Neural cell (in vitro differentiated cells): ENCODE measurements around the gene TMEM190.

ENCODE experiments used
- CTCF ChIP-seq: fragments of 450-650 bp; IDR thresholded peaks from 2 replicates; pipeline ENCODE4 v1.5.1; 2014; ENCODE audit warnings: antibody characterized with exemption, mild to moderate bottlenecking, moderate library complexity; ENCODE audit not compliant: poor library complexity, severe bottlenecking
- EP300 ChIP-seq: fragments of 450-650 bp; conservative IDR thresholded peaks from 2 replicates; pipeline ENCODE4 v1.6.1; 2014; ENCODE audit warnings: antibody characterized with exemption, mild to moderate bottlenecking, moderate library complexity; ENCODE audit not compliant: poor library complexity, severe bottlenecking
- POLR2AphosphoS5 ChIP-seq: IDR thresholded peaks from 2 replicates; pipeline ENCODE4 v1.6.1; 2012
- TF ChIP-seq, protein P1 (sequence below): IDR thresholded peaks from 2 replicates; pipeline ENCODE4 v1.6.1; 2012; ENCODE audit warnings: borderline replicate concordance

GRCh38 chr19:55365964-55366363 is 10.7 kb upstream of the TMEM190 start:
- no peak for TF ChIP-seq CTCF
- TF ChIP-seq, protein P1, sequence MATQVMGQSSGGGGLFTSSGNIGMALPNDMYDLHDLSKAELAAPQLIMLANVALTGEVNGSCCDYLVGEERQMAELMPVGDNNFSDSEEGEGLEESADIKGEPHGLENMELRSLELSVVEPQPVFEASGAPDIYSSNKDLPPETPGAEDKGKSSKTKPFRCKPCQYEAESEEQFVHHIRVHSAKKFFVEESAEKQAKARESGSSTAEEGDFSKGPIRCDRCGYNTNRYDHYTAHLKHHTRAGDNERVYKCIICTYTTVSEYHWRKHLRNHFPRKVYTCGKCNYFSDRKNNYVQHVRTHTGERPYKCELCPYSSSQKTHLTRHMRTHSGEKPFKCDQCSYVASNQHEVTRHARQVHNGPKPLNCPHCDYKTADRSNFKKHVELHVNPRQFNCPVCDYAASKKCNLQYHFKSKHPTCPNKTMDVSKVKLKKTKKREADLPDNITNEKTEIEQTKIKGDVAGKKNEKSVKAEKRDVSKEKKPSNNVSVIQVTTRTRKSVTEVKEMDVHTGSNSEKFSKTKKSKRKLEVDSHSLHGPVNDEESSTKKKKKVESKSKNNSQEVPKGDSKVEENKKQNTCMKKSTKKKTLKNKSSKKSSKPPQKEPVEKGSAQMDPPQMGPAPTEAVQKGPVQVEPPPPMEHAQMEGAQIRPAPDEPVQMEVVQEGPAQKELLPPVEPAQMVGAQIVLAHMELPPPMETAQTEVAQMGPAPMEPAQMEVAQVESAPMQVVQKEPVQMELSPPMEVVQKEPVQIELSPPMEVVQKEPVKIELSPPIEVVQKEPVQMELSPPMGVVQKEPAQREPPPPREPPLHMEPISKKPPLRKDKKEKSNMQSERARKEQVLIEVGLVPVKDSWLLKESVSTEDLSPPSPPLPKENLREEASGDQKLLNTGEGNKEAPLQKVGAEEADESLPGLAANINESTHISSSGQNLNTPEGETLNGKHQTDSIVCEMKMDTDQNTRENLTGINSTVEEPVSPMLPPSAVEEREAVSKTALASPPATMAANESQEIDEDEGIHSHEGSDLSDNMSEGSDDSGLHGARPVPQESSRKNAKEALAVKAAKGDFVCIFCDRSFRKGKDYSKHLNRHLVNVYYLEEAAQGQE = no peak
- no peak for TF ChIP-seq EP300
- TF ChIP-seq POLR2AphosphoS5 = no peak
